HL-60/S4 (cell line): ENCODE results near the gene LPIN2.
"Not testable (repeated sequence)": the region's sequence is repeated elsewhere in the genome, so short reads cannot be mapped to it uniquely, and the experiment has no call there.

Source experiments
- in situ Hi-C: fragments of 300-500 bp; cut with MboI; formaldehyde crosslinking; loops from 2 replicates; pipeline ENCODE4 v1.14.3; 2022; ENCODE audit warnings: low sequenced_read_pairs

LPIN2 gene

GRCh38 chr18:3010086-3010485, 2.9 kb downstream of the LPIN2 start:
- in situ Hi-C loops, result no loop called here

GRCh38 chr18:3008541-3008940, 4.4 kb downstream of the LPIN2 start:
- in situ Hi-C loops, result no loop called here

GRCh38 chr18:3007491-3007890, 5.5 kb downstream of the LPIN2 start:
- in situ Hi-C loops, result no loop called here

- in situ Hi-C loops, result no loop called here
These were observed 7.5 kb downstream of the LPIN2 start for GRCh38 chr18:3005462-3005861.

- in situ Hi-C loops, result not testable (repeated sequence)
These were observed 9.2 kb downstream of the LPIN2 start for GRCh38 chr18:3003766-3004165.

DNA sequence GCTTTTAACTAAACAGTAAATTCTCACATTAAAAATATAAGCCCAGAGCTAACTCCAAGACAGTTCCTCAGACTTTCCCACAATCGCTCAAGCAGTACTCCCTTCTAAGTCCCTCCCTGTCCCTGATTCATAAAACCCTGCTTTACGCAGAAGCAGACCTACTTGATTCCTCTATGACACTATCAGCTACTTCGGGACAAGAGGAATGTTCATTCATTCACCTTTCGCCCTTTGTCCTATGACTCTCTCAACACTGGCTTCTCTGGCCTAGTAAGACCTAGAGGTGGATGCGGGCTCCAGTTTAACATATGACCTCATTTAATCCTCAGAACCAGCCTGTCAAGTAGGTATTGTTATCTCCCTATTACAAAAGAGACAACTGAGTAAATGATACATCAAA, 10.2 kb downstream of the LPIN2 start:
- in situ Hi-C loops, result no loop called here

- in situ Hi-C loops, result no loop called here
These were observed 14.3 kb downstream of the LPIN2 start for GRCh38 chr18:2998644-2999043.

DNA sequence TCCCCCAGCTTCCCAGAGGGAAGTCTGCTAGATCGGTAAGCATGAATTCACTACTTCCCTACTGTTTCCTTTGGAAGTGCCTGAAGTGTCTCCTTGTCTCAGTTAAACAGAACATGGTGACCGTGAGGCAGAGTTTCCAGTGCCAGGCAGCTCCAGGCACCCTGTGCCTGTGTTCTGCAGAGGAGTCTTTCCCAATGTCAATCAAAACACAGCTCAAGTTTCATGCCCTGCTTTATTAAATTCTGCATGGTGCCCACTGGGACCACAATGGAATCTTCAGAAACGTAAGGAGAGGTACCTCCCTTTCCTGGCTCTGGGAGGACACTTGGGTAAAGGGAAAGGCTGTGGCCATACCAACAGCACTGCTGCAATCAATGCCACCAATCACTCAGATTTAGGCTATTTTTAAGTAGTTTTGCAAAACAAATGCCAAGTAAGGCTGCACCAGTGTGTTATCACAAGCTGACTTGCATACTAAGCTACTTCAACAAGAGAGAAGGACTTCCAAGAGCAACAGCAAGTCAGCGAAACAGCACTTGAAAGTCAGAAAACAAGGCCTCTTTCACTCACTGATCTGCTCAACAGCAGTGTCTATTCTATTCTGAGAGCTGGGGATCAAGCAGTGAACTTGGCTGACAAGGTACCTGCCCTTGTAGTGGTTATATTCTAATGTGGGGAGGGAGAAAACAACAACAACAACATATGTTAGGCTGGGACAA, 14.9 kb downstream of the LPIN2 start:
- in situ Hi-C loops, result no loop called here

- in situ Hi-C loops, result no loop called here
These were observed 15.5 kb downstream of the LPIN2 start for GRCh38 chr18:2997429-2997828.

DNA sequence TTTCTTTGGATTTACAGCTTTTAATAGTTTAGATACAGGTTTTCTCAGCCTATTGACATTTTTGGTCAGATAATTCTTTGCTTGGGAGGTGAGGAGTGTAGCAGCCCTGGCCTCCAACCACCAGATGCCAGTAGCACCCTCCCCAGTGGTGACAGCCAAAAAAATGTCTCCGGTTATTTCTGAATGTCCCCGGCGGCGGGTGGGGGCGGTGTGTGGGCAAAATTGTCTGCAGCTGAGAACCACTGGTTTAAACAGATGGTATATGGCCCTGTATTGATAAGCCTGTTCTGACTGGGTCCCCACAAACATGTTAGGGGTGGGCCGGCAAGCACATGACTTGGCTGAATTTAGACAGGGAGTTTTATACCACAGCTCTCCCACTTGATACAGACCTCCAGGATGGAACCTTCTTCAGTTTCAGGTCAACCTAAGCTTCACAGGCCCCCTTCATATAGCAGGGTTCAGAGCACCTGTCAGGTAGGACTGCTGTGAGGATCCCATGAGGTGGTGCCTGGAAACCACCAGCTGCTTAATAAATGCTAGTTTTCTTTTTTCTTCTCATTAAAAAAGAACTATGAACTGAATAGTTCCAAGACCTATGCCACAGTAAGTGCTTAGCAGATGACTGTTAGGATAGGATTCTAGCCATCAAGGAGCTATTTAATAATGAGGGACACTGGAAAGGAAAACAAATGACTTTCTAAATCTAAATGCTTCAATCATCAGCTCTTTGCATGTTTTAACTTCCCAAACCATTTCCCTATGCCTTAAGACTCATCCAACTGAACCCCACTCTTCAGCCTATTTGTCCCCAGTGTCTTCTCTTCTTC, 18.1 kb downstream of the LPIN2 start:
- in situ Hi-C loops, result no loop called here

DNA sequence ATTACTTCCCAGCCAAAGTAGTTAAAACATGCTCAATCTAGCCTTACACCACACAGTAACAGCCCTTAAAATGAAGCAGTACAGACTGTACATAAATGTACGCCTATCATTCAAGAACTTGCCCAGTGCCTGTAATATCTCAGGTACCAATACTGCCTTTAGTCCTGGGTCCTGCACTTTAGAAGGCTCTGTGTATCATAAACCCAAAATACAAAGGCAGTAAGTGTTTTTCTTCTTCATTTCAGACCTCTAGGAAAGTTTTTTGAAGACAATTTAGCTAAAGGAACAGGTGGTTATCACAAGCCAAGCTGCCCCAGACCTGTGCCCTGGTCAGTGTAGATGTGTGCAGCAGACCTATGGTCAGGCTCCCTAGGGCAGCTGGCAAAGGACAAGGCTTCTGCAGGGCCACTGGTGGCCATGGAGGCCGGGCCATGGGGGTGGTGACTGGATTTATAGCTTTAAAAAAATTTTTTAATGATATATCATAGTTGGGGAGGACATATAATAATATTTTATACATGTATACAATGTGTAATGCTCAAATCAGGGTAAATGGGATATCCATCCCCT, 18.8 kb downstream of the LPIN2 start:
- in situ Hi-C loops, result no loop called here

- in situ Hi-C loops, result no loop called here
These were observed 19.7 kb downstream of the LPIN2 start for GRCh38 chr18:2992995-2993877.

- in situ Hi-C loops, result no loop called here
These were observed 21.8 kb downstream of the LPIN2 start for GRCh38 chr18:2990956-2991640.

- in situ Hi-C loops, result no loop called here
These were observed 24.8 kb downstream of the LPIN2 start for GRCh38 chr18:2987876-2988790.

- in situ Hi-C loops, result no loop called here
These were observed 26.6 kb downstream of the LPIN2 start for GRCh38 chr18:2986150-2986865.

GRCh38 chr18:2985628-2986027, 27.3 kb downstream of the LPIN2 start:
- in situ Hi-C loops, result no loop called here

GRCh38 chr18:2984703-2985261, 28.2 kb downstream of the LPIN2 start:
- in situ Hi-C loops, result no loop called here

- in situ Hi-C loops, result no loop called here
These were observed 28.9 kb downstream of the LPIN2 start for GRCh38 chr18:2984091-2984490.
